Measurements from ENCODE around the gene INPPL1.
"Not testable (repeated sequence)": the region's sequence is repeated elsewhere in the genome, so short reads cannot be mapped to it uniquely, and the experiment has no call there.

Gene INPPL1, protein sequence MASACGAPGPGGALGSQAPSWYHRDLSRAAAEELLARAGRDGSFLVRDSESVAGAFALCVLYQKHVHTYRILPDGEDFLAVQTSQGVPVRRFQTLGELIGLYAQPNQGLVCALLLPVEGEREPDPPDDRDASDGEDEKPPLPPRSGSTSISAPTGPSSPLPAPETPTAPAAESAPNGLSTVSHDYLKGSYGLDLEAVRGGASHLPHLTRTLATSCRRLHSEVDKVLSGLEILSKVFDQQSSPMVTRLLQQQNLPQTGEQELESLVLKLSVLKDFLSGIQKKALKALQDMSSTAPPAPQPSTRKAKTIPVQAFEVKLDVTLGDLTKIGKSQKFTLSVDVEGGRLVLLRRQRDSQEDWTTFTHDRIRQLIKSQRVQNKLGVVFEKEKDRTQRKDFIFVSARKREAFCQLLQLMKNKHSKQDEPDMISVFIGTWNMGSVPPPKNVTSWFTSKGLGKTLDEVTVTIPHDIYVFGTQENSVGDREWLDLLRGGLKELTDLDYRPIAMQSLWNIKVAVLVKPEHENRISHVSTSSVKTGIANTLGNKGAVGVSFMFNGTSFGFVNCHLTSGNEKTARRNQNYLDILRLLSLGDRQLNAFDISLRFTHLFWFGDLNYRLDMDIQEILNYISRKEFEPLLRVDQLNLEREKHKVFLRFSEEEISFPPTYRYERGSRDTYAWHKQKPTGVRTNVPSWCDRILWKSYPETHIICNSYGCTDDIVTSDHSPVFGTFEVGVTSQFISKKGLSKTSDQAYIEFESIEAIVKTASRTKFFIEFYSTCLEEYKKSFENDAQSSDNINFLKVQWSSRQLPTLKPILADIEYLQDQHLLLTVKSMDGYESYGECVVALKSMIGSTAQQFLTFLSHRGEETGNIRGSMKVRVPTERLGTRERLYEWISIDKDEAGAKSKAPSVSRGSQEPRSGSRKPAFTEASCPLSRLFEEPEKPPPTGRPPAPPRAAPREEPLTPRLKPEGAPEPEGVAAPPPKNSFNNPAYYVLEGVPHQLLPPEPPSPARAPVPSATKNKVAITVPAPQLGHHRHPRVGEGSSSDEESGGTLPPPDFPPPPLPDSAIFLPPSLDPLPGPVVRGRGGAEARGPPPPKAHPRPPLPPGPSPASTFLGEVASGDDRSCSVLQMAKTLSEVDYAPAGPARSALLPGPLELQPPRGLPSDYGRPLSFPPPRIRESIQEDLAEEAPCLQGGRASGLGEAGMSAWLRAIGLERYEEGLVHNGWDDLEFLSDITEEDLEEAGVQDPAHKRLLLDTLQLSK

GRCh38 chr11:72224564-72225410, at the start of gene INPPL1:
Gene INPPL1, plus strand, starts transcription at chr11:72224767. Its CDS starts 218 bp downstream, at chr11:72224985.
- DNase-seq (ENCODE audit: low spot score): peak; percentile 22

DNA sequence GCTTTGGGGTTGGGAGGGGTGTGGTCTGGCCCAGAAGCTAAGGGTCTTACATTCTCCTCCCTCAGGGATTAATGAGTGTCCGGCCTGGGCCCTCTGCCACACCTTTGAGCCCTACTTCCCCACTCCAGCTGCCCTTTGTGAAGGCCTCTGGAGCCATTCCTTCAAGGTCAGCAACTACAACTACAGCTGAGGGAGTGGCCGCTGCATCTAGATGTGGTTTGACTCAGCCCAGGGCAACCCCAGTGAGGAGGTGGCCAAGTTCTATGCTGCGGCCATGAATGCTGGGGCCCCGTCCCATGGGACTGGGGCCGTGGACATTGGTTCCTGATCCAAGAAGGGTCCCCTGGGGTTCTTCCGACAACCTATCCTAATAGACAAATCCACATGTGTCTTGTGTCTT, 46.9 kb upstream of the INPPL1 start:
- no peak for DNase-seq (ENCODE audit: low spot score)

DNA sequence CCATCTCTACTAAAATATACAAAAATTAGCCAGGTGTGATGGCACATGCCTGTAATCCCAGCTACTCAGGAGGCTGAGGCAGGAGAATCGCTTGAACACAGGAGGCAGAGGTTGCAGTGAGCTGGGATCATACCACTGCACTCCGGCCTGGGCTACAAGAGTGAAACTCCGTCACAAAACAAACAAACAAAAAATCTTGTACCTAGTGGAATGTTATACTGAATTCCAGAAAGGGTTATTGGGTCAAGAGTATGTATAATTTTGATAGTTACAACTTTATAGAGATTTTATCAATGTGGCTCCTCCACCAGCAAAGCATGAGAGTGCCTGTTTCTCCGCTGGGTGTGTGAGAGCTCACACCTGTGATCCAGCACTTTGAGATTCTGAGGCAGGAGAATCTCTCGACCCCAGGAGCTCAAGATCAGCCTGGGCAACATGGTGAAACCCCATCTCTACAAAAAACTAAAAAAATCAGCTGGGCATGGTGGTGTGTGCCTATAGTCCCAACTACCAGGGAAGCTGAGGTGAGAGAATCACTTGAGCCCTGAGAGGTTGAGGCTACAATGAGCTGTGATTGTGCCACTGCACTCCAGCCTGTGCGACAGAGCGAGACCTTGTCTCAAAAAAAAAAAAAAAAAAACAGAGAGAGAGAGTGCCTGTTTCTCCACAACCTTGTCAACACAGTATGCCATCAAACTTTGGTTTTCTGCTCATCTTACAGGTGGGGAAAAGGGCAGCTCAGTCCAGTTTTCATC, 45.3 kb upstream of the INPPL1 start:
- no peak for DNase-seq (ENCODE audit: low spot score)

DNA sequence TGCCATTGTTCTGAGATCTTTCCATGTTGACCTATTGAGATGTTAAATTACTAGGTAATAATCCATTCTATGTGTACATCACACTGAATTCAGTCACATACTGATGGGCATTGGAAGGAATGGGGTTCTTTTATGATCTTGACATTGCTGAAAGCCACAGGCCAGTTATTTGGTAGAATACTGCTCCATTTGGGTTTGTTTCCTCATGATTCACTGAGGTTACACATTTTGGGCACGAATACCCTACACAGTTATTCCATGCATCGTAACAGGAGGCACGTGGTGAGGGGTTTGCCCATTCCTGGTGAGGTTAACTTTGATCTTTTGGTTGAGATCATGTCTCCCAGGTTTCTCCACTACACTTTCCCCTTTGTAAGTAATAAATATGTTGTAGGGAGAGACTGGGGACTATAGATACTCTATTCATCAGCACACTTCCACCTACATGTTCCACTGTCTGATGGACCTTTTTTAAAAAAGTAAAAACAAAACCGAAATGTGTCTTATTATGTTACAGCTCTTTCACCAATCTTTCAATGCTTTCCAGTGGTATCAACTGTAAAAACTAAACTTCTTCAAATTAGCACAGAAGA, 44.7 kb upstream of the INPPL1 start:
- no peak for DNase-seq (ENCODE audit: low spot score)

DNA sequence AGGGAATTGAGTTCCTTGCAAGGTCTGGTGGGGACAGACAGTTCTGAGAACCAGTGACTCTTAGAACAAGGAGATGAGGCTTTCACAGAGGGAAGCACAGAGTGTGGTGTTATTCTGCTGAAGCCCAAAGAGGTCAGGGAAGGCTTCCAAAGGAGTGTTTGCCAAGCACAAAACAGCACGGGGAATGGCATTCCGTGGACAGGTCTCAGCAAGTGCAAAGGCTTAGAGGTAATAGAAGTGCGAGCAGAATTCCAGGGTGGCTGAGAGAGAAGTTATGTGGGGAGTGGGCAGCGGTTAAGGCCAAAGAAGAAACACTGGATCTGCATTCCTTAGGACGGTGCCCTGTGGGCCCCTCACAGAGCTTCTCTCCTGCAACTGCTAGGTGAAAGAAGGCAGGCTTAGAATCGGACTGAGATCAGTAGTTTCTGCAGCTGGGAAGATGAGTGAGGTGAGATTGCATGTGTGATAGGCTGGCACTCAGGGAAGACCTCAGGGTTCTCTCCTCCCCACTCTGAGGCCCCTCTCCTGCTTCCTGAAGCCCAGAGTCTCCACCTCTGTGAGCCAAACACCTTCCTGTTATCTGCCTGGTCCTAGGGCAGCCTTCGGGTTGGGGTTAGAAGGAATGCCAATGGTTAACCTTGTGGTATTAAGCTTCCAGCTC, 43.5 kb upstream of the INPPL1 start:
- DNase-seq (ENCODE audit: low spot score): not testable (repeated sequence)

DNA sequence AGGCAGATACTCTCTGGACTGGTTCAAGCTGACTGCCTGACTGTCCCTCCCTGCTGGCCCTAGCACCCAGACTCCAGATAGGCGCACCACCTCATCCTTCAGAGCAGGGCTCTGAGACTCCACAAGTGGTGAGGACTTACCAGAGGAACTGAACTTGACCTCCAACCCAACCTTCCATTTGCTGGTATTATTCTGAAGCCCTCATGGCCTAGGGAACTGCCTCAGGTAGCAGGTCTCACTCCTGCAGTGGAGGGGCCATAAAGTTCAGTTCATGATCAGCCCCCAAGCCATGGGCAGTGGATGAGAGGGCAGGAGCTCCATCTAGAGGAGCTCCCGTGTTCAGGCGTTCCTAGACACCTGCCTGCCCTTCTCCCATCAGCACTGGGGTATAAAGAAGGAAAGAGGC, 43.0 kb upstream of the INPPL1 start:
- DNase-seq (ENCODE audit: low spot score): not testable (repeated sequence)

DNA sequence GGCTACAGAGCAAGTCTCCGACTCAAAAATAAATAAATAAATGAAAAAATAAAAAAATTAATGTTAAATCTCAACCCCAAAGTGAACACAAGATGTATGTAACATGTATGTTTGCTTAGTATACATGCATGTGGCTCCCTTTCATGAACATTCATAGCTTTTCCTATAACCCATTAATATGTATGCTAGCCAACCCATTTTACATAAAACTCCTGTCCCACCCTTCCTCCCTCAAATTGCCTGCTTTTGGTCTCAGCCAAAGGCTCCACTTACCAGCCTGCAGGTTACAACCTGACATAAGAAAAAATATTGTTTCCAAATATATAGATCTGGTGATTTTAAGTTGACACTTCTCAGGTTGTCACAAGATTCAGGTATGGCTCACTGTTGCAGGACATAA, 36.3 kb upstream of the INPPL1 start:
- DNase-seq (ENCODE audit: low spot score): no peak

- peak; percentile 46 for DNase-seq (ENCODE audit: low spot score)
Measured at GRCh38 chr11:72189455-72190250, 34.9 kb upstream of the INPPL1 start.

GRCh38 chr11:72190631-72191071, 33.9 kb upstream of the INPPL1 start:
- no peak for DNase-seq (ENCODE audit: low spot score)

DNA sequence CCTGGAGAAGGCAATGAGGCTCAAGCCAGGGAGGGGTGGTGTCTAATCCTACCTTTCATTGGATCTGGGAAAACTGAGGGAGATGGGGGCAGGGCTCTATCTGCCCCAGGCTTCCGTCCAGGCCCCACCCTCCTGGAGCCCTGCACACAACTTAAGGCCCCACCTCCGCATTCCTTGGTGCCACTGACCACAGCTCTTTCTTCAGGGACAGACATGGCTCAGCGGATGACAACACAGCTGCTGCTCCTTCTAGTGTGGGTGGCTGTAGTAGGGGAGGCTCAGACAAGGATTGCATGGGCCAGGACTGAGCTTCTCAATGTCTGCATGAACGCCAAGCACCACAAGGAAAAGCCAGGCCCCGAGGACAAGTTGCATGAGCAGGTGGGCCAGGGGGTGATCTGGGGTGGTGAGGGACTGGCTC, 32.6 kb upstream of the INPPL1 start, which contains the start of gene FOLR1:
FOLR1 (plus strand) TSS at position 180 of the 421 bp plus-strand sequence; CDS start at position 214, 34 bp downstream.
- DNase-seq (ENCODE audit: low spot score): peak; percentile 45

- no peak for DNase-seq (ENCODE audit: low spot score)
Measured at GRCh38 chr11:72195518-72196270, 28.9 kb upstream of the INPPL1 start.

GRCh38 chr11:72201445-72201844, 23.1 kb upstream of the INPPL1 start:
- DNase-seq (ENCODE audit: low spot score): not testable (repeated sequence)

GRCh38 chr11:72202571-72202970, 22.0 kb upstream of the INPPL1 start:
- no peak for DNase-seq (ENCODE audit: low spot score)

GRCh38 chr11:72203163-72203562, 21.4 kb upstream of the INPPL1 start:
- no peak for DNase-seq (ENCODE audit: low spot score)

DNA sequence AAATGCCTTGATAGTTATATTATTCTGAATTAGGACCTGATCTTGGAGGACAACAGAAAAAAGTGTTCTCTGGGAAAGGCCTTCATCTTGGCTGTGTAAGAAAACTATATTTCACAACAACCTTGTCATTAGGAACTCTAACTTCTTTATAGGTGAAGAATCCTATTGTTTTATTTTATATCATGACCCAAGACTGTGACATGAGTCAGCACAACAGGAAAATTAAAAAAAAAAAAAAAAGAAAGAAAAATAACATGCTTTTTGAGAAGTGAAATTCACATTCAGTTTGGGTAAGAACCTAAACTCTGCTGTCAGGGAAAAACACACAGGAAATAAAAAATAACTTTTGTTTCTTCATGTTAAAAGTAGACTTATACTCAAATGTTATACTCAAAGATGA, 19.7 kb upstream of the INPPL1 start:
- no peak for DNase-seq (ENCODE audit: low spot score)

DNA sequence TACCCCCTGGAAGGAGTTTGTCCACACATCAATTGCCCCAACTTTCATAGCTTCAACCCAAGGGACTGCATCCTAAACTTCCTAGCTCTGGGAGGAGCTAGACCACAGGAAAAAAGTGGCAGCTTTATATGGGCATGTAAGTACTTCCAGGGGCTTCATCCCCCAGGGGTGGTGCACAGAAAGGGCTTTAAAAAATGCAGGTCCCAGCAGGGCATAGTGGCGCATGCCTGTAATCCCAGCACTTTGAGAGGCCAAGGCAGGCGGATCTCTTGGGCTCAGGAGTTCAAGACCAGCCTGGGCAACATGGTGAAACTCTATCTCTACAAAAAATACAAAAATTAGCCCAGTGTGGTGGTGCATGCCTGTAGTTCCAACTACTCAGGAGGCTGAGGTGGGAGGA, 17.8 kb upstream of the INPPL1 start:
- not testable (repeated sequence) for DNase-seq (ENCODE audit: low spot score)

DNA sequence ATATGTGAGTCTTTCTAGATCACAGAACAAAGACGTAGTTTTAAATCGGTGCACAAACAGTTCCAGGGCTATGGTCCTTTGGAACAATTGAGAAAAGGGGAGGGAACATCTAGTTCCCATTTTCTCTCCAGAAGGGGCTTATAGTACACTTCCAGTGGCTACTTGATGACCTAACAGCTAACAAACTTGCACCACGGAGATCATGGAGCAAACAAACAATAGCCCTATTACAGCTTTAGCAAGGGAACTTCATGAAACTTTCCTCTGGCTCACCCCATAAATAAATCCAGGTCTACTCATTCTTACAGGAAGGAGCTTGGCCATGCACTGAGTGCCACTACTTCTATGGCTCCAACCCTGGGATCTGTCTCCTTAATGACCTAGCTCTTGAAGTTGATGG, 16.3 kb upstream of the INPPL1 start:
- no peak for DNase-seq (ENCODE audit: low spot score)

GRCh38 chr11:72209101-72209500, 15.5 kb upstream of the INPPL1 start:
- DNase-seq (ENCODE audit: low spot score): no peak
